GM19463 (cell line): Measurements from ENCODE around the gene FAM184A.
A peak's percentile ranks its signal among the peaks of the same experiment; 100 is the strongest.
"Not testable (repeated sequence)": the region's sequence is repeated elsewhere in the genome, so short reads cannot be mapped to it uniquely, and the experiment has no call there.

Experiments used
- ATAC-seq: cut with Tn5 transposase; IDR thresholded peaks from one replicate; pipeline ENCODE4 v1.9.1; 2021; ENCODE audit warnings: mild to moderate bottlenecking, moderate library complexity; ENCODE audit not compliant: unreplicated experiment

Gene FAM184A, protein sequence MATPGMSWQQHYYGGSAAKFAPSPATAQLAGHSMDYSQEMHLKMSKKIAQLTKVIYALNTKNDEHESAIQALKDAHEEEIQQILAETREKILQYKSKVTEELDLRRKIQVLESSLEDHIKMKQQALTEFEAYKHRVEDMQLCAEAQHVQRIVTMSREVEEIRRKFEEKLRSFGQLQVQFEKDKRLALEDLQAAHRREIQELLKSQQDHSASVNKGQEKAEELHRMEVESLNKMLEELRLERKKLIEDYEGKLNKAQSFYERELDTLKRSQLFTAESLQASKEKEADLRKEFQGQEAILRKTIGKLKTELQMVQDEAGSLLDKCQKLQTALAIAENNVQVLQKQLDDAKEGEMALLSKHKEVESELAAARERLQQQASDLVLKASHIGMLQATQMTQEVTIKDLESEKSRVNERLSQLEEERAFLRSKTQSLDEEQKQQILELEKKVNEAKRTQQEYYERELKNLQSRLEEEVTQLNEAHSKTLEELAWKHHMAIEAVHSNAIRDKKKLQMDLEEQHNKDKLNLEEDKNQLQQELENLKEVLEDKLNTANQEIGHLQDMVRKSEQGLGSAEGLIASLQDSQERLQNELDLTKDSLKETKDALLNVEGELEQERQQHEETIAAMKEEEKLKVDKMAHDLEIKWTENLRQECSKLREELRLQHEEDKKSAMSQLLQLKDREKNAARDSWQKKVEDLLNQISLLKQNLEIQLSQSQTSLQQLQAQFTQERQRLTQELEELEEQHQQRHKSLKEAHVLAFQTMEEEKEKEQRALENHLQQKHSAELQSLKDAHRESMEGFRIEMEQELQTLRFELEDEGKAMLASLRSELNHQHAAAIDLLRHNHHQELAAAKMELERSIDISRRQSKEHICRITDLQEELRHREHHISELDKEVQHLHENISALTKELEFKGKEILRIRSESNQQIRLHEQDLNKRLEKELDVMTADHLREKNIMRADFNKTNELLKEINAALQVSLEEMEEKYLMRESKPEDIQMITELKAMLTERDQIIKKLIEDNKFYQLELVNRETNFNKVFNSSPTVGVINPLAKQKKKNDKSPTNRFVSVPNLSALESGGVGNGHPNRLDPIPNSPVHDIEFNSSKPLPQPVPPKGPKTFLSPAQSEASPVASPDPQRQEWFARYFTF

DNA sequence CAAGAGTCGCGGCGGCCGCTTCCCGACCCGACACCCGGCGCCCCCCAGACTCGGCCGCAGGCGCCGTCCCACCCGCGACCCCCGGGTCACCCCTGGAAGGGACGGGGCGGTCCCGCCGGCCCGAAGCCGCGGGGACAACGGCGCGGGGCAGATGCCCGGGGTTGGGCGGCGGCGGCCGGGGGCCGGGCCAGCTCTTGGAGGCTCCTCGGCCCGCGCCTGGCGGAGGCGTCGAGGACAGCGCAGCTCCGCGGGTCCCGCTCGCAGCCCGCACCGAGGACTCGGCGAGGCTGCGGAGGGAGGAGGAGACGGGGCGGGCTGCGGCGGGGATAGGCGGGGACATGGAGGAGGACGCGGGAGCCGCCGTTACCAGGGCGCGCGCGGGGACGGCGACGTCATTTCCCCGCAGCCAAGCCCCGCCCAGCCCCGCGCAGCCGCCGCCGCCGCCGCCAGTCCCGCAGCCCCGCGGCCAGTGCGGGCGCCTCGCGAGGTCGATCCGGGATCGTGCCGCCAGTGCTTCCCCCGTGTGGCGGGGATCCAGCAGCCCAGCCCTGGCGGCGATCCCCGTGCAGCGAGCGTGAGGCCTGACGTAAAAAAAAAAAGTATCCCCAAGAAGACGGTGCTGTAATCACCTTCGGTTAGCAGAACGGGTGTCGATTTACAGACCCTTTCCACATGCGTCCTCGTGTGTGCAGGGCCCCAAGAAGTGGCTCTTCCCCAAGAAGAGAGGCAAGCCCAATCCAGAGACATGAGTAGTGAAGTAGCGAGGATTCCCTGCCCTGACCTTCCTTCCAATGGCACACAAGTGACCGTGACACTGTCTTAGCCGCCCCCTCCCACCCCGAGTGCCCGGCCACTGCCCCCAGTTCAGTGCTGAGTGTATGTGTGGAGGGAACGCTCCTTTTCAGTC, at the start of gene FAM184A:
TSS of gene FAM184A (minus strand) at position 289 of the 907 bp plus-strand sequence. CDS start 365 bp downstream, outside the sequence.
- ATAC-seq: peak; percentile 60

DNA sequence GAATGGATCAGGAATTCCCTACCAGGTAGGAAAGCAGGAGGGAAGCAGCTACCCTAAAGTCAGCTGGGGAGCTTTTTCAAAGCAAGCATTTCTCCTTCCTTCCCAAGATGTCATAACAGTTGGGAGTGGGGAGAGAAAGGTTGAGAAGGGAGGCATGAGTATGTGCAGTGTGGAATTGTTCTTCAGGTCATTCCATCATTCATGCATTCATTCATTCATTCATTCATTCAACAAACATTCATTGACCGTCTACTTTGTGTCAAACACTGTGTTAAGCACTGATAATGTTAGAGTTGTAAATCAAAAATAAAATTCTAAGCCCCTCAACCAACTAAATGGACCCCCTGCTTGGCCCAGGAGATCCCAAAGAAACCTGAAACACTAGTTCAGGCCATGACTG, 49.2 kb upstream of the FAM184A start:
- ATAC-seq: no peak

DNA sequence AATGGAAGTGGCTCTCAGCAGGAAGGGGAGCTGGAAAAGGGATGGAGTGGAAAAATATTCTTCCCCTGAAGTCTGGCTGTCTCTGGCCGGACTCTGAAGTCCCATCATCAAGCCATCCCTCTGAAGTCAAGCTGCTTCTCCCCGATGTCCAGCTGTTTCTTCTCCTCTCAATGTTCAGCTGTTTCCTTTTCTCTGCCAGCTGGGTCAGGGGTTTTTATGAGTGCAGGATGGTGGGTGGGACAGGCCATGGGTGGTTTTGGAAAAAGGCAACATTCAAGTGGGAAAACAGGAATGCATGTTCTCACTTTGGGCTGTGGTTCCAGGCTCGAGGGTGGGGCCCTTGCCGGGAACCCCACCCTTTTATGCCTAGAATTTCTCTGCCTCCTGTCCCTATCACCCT, 48.4 kb upstream of the FAM184A start:
- no peak for ATAC-seq

DNA sequence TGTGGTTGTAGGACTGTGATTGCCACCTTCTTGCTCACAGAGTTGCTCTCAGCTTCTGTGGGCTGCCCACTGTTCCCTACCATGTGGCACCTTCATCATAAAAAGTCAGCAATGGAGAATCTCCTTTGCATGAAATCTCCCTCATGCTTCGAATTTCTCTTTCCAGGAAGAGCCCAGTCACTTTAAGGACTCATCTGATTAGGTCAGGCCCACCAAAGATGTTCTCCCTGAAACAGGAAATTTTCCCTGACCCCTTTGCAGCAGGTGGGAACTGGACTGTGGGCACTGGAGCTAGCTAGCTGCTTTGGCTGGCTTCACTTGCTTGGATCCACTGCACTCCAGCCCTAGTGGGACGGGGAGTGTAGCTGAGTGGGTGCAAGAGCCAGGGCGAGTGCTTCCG, 47.7 kb upstream of the FAM184A start:
- ATAC-seq: no peak

DNA sequence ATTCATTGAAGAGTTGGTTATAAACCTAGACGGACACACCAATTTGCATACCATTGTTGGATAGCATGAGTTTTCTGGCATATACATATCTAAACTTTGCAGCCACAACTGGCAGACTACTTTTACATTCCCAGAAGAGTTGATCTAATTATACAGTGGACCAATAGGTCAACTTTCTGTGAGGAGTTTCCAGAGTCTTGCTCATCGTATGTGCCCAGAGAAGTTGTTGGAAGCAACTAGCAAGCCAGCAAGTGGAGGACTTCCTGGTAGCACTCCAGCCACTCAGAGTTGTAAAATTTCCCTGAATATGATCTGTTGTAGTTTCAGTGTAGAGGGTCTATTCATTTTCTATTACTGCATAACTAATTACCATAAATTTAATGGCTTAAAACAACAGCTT, 47.1 kb upstream of the FAM184A start:
- ATAC-seq: no peak

DNA sequence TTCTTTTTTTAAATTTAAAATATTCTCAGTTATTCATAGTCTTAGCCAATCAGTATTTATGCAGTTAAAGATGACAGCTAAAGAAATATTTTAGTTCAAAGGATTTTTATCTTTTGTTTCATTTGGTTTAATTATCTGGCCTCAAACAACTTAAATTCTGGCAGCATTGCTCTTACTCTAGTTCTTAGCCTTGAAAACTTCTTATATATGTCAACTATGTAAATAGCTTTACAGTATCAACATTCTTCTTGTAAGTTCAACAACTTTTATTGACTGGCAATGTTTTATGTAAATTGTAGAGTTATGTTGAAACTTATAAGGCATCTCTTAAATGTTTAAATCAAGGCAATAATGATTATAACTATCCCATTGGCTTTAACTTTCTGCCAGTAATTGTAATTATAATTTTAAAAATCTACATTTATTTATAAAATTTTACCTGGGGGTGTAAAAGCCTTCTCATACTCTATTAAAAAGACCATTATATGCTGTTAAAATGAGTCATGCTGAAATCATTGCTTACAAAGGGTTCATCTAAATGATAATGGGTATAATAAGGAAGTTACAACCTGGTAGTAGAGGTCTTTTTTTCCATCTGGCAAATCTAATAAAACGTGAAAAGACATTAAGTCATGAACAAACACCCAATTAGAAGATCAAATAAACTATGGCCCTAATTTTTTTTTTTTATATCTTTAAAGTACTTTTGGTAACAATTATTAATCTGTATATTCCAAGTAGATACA, 45.8 kb upstream of the FAM184A start:
- no peak for ATAC-seq

DNA sequence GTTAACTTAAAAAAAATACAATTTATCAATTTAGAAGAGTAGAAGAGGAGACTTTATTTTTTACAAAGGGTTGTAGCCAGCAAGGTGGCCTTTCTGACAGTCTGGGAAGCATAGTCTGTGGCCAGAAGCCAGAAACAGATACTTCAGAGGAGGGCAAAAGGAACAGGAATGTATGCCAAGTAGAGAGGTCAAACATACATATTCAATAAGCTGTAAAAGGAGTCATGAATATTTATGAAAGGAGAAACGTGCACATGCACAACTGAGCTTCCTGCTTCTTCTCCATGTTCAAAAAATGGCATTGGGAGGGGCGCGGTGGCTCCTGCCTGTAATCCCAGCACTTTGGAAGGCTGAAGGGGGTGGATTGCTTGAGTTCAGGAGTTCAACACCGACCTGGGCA, 43.9 kb upstream of the FAM184A start:
- no peak for ATAC-seq

DNA sequence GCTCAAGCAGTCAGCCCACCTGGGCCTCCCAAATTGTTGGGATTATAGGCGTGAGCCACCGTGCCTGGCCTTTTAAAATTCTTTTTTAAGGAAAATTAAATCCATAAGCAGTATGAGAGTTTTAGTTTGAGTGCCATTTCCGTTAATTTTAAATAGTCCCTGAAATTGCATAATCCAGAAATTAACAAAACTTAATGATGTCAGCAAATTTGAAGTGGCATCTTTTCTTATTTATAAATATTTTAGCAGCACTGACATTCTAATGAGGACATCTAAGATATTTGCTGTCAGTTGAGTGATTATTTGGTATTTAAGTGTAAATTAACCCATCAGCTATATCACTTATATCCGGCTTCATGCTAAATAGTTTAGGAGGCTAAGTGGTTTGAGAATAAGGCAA, 42.9 kb upstream of the FAM184A start:
- ATAC-seq: no peak

DNA sequence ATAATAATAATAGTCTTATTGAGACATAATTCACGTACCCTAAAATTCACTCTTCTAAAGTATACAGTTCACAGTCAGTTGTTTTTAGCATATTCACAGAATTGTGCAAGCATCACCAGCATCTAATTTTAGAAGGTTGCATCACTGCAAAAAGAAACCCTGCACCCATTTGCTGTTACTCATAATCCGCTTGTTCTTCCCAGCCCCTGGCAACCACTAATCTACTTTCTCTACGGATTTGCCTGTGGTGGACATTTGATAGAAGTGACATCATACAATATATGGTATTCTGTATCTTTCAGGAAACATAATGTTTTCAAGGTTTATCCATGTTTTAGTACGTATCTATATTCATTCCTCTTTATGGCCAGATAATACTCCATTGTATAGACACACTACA, 41.5 kb upstream of the FAM184A start:
- no peak for ATAC-seq

DNA sequence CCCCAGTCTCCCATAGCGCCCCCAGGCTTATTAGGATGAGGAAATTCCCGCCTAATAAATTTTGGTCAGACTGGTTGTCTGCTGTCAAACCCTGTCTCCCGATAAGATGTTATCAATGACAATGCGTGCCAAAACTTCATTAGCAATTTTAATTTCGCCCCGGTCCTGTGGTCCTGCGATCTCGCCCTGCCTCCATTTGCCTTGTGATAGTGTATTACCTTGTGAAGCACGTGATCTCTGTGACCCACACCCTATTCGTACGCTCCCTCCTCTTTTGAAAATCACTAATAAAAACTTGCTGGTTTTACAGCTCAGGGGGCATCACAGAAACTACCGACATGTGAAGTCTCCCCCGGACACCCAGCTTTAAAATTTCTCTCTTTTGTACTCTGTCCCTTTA, 40.6 kb upstream of the FAM184A start:
- ATAC-seq: not testable (repeated sequence)

DNA sequence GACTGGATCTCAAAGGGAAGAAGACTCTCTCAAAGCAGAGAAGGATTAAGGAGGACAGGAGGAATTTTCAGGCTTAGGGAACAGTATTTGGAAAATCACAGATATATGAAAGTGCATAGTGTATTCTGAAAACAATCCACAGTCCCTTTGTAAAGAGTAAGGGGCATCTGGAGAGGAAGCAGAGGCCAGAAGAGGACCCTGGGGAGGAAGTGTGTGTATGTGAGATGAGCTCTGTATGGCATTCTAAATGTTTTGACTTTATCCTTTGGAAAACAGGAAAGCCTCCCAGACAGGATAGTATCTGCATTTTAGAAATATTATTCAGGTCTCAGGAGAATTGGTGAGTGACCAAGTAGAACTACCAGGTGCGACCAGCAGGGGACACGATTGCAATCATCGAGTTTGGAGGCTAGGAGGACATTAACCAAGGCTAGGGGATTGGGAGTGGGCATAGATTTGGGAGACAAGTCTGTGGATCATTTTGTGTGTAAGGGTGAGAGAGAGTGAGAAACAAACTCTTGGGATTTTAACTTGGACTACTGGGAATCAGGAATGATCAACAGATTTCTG, 38.3 kb upstream of the FAM184A start:
- ATAC-seq: no peak

DNA sequence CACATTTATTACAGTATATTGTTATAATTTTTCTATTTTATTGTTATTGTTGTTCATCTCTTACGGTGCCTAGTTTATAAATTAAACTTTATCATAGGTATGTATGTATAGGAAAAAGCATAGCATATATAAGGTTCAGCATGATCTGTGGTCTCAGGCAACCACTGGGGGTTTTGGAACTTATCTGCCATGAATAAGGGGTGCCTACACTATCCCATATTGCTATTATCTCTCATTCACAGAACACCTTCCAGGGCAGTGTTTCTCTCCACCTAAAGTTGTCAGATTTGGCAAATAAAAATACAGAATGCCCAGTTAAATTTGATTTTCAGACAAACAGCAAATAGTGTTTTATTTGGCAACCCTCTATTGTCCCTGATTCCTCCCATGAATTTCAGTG, 35.5 kb upstream of the FAM184A start:
- no peak for ATAC-seq

DNA sequence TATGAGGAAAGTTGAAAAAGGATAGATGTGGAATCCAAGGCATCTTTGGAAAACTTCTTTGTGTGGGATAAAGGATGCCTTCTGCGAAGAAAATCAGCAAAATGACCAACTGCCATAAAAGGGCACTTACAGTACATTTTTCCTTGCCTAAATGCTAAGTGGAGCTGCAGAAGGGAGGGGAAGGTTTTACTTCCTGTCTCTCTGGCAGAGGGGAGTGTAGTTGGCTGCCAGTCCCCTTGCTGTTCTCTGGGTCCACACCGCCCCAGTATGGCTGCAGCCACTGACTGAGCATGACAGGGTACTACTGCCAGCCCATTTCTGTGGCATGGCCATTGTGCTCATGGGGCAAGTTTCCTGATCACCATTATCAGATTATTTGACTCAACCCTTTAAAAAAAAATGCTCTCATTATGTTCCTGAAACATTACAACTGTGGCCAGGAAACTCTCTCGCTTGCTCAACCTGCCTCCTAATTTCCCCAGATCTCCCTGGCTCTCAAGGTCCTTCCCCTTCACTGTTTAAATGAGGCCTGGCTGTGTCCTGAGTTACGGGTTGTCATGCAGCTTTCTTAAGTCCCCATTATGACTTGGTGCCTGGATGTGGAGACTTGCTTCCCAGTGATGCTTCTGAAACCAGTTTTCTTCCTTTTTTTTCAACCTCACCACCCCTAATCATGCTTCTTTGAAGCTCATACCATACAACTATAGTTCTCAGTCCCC, 34.5 kb upstream of the FAM184A start:
- ATAC-seq: no peak

DNA sequence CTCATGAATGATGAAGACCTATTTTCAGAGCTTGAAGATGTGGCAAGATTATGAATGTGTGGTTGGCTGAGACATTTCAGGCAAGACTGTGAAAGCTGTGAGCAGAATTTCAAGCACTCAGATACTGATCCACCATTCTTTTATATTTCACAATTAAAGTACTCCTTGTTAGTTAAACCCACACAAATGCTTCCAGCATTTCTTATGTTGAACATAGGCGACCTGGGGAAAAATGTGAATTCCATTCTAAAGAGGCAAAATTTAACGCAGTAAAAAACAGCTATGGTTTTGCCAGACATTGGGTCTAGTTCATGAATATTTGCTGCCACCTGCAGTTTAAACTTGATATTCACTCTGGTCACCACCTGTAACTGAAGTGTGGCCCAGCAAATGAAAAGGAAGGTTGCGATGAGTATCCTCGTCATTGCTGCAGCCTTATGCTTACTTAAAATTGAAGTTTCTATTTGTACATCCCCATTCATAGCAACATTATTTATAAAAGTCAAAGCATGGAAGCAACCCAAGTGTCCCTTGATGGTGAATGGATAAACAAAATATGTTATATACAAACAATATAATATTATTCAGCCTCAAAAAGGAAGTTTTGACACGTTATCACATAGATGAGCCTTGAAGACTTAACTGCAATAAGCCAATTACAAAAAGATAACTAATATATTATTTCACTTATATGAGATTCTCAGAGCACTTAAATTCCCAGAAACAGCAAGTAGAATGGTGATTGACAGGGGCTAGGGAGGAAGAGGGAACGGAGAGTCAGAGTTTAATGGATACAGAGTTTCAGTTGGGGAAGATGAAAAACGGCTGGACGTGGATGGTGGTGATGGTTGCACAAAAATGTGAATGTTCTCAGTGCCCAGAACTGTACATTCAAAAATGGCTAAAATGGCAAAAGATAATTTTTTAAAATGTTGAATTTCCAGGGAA, 32.4 kb upstream of the FAM184A start:
- ATAC-seq: peak; percentile 75

DNA sequence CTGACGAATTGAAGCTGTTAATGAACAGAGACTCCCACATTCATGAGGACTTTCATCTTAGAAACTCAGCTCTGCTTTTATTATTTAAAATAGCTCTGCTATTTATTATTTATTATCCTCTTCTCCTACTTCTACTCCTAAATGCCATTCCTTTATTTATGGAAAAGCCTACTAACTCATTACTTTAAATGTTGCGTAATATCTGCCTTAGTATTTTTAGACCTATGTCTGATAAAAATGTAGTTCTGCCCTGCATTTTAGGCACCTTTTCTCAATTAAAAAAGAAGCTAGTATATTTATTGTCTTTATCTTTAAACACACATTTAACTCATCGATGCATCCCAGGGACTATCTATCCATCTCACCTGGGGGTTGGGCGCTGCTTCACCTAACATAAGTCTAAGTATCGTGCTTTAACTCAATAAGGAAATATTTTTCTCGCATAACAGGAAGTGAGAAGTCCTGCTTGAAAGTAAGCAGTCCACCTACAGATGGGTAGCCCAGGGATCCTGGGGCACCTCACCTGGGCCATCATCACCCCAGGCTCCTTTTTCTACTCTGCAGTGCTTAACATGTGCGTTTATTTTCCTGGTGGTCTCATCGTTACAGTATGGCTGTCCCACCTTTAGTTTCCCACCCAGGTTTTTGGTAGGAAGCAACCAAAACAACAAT, 31.3 kb upstream of the FAM184A start:
- no peak for ATAC-seq

DNA sequence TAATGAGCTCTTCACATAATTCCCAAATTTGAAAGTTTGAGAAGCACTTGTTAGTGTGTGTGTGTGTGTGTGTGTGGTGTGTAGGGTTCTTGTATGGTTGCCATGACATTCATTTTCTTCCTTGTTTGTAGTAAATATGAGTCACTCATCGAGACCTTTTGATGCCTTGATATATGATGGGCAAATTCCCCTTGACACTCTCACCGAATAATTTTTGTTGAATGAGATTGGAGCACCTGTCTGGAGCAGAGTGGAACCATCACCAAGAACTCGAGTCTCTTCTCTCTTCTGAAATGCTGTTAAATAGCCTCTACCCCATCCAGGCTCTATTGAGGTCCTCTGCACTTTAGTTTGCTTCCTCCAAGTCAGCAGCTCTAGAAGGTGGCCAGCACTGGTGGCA, 29.6 kb upstream of the FAM184A start:
- ATAC-seq: no peak

DNA sequence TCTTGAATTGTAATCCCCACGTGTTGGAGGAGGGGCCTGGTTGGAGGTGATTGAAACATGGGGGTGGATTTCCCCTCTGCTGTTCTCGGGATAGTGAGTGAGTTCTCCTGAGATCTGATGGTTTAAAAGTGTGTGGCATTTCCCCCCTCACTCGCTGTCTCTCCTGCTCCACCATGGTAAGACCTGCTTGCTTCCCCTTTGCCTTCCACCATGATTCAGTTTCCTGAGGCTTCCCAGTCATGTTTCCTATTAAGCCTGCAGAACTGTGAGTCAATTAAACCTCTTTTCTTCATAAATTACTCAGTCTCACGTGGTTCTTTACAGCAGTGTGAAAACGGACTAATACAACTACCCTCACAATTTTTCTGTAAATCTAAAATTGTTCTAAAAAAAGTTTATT, 26.8 kb upstream of the FAM184A start:
- ATAC-seq: no peak
